Upper lobe of left lung (tissue), 4 donors: Measurements from ENCODE around the gene CHMP3.

Source experiments
- CTCF ChIP-seq, 6 experiments: fragments of 450-650 bp in 4 of 6; fragments of 200-600 bp in 2 of 6; sonication (generic) in 2 of 6; IDR thresholded peaks; one replicate each; pipeline ENCODE4 v1.5.1; 2016 to 2019; ENCODE audit warnings: antibody characterized with exemption in 6 of 6
- EP300 ChIP-seq, 4 donors: sonication (generic); formaldehyde crosslinking; IDR thresholded peaks; one replicate each; pipeline ENCODE4 v1.5.1; 2017; ENCODE audit warnings: antibody characterized with exemption in 4 of 4, control low read depth in 2 of 4
- POLR2A ChIP-seq, 4 donors: fragments of 450-650 bp; IDR thresholded peaks; one replicate each; pipeline ENCODE4 v1.5.1; 2016 to 2017; ENCODE audit warnings: antibody characterized with exemption in 4 of 4, mild to moderate bottlenecking in 2 of 4
- POLR2AphosphoS5 ChIP-seq, 2 donors: sonication (generic); formaldehyde crosslinking; IDR thresholded peaks; one replicate each; pipeline ENCODE4 v1.5.1; 2017; ENCODE audit warnings: antibody characterized with exemption in 2 of 2

GRCh38 chr2:86453836-86454235 is 109.4 kb downstream of the CHMP3 start:
- TF ChIP-seq CTCF (IDR thresholded peaks at IDR 0.05) (no peak), POLR2AphosphoS5 (IDR thresholded peaks at IDR 0.05) (no peak), POLR2A (IDR thresholded peaks at IDR 0.05) (no peak), EP300 (IDR thresholded peaks at IDR 0.05) (no peak)
